GM20431 (cell line): ENCODE results near the gene CCDC187.

Experiments used
- in situ Hi-C: fragments of 300-500 bp; cut with MseI, MboI; formaldehyde crosslinking; loops from one replicate; pipeline ENCODE4 v1.15.0; 2020; ENCODE audit warnings: low sequenced_read_pairs; ENCODE audit not compliant: unreplicated experiment

CCDC187 gene

GRCh38 chr9:136235709-136236455, 68.0 kb downstream of the CCDC187 start:
- in situ Hi-C loops = no loop called here

- in situ Hi-C loops = no loop called here
Observed at GRCh38 chr9:136235171-136235570, 68.7 kb downstream of the CCDC187 start.

- in situ Hi-C loops = no loop called here
Observed at GRCh38 chr9:136234597-136234996, 69.3 kb downstream of the CCDC187 start.

DNA sequence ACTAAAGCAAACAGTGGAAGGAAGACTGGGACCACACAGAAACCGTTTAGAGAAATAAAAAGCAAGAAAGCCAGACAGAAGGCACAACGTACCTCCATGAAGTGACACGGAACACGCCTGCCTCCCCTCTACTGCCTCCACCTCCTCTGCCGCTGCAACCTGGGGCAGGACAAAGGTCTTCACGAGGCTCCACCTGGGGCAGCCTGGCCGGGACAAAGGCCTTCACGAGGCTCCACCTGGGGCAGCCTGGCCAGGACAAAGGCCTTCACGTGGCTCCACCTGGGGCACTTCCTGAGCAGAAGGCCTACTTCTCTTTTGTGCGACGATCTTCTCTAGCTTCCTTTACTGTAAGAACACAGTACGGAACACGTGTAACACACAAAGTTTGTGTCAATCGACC, 70.0 kb downstream of the CCDC187 start:
- in situ Hi-C loops = no loop called here

DNA sequence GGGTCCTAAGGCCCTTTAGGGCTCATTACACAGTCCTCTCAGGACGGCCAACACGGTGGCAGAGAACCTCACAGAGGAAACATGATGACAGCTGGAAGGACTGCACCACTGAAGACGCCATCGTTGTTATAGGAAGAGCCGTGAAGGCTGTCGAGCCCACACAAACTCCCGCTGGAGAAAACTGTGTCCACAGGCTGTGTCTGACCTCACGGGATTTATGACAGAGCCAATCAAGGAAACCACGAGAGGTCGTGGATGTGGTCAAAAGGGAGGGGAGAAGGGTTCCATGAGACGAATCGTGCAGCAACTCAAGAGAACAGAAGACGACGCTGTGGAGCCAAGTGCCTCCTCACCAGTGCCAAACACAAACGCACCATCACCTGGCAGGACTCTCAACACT, 70.5 kb downstream of the CCDC187 start:
- in situ Hi-C loops = no loop called here

DNA sequence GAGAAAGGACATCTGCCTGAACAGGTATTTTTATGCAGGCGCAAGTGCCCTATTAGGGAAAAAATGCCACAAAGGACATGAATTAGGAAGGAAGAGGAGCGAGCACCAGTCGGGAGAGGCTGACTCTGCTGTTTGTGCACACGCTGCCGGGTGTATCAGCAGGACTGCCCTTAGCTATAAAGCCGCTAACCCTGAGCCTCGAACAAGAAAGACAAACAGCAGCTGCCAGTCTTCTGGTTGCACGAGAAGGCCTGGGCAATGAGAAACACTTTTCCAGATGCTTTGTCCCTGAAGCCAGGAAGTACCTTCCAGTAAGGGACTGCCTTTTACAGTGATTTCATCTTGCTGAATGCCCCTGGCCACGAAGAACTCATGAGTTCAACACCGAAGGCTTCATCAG, 70.9 kb downstream of the CCDC187 start:
- in situ Hi-C loops = no loop called here

DNA sequence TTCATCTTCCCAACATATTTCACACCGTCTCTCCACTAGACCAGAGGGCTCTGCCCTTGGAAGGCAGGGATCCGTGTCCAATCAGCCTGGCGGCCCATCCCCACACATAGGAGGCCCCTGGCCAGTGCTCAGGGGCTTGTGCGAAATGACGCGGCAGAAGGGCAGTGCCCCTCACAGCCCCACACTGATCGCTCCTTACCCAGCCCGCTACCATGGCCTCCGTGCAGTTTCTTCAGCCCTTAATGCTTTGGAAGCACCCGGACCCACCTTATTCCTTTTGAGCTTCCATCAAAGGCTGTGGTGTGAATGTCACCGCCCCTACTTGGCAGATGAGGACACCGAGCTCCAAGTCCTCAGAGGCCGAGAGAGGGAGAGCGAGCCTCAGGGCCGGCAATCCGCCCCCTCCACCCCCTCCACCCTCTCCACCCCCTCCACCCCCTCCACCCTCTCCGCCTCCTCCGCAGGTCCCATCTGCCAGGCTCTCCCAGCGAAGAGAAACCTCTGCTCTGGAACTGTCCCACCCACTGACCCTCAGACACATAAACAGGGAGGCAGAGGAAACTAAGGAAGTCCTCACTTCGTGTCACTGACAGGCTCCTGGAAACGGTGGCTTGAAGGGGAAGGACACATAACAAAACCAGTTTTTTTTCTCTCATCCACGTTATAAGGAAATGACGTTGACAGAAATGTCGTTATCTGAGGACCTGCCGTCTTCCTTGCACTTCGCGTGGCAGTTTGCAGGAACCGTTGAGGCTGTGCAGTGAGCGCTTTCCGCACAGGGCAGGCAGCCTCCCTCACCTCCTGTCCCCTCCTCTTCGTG, 72.2 kb downstream of the CCDC187 start:
- in situ Hi-C loops = no loop called here

GRCh38 chr9:136230773-136231172, 73.1 kb downstream of the CCDC187 start:
- in situ Hi-C loops = no loop called here

DNA sequence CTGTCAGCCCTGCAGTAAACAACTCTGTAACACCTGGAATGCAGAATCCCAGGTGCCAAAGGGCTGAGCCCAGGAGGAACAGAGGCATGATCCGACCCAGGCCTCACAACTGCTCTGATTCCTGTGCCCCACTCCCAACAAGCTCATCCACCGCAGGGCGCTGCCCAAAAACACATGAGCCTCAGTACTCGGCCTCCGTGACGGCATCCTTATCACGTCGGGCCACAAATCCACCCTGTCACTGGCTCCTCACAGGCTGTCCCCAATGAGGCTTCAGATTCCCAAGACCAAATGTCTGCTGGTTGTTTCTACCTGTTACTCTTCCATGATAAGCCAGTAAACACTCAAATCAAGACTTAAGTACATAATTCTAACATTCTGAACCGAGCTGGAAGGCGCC, 73.5 kb downstream of the CCDC187 start:
- in situ Hi-C loops = no loop called here

DNA sequence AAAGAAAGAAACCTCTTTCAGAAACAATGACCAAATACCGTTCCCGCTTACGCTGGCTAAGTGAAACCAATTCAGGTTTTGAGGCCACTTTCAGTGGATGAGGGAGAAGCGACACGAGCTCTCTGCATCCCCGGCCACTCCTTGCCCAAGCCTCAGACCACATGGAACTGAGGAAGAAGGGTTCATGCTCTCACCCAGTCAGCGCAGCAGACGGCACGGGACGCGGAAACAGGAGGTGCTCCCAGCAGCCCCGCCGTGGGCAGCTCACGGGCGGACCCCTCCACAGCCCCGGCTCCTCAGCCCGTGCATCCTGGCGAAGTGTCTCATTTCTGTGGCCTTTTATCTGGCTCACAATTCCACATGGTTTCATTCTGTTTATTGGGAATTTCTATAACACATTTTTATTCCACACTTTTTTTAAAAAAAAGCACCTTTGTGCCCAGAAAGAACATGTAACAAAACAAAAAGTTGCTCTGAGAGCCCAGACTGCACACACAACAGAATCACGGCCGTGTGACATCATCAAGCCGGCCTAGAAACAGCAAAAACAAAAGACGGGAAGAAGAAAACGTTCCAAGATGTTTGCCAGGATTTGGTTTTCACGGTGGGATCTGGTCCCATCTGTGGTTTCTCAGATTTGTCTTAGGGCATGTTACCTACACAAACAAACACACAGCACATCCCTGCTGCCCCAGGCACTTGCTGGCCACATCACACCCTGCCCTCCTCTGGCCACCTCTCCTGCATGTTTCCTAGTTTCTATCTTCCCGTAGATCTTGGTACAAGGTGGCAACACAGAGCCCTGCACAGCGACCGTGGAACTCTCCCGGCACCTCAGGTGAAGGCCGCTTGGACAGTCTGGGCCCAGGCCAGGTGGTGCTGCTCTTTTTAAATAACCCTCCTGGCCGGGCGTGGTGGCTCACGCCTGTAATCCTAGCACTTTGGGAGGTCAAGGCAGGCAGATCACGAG, 74.5 kb downstream of the CCDC187 start:
- in situ Hi-C loops = no loop called here

DNA sequence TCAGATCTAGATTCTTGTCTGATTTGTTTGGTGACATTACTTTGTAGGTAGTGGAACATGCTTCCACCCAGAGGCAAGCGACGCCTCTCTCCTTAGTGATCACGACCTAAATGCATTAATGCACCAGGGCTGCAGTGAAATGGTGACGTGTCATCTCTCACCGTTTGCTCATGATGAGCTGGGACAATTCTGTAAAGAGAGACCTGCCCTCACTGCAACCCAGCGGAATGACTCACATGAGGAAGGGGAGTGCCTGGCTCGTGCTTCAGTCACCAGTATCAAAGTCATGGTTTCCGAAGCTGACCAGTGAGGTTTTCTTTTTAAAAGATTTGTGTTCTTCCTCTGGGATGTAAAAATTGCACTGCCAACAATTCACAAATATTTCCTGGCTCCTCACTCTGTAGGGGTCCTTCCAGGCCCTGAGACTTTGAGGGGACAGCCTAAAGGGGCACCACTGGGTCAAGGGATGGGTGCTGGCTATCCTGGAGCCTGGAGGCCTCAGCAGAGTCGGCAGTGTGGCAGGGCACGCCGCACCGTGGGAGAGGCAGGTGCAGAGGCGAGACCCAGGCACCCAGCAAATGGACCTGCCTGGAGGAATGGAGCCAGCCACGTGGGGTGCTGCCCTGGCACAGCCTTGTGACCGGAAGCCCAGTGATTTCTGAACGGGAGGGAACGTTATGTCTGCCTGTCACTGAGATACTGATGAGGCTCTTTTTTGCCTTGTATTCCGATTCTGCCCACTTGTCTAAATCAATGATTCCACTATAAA, 75.6 kb downstream of the CCDC187 start:
- in situ Hi-C loops = no loop called here

DNA sequence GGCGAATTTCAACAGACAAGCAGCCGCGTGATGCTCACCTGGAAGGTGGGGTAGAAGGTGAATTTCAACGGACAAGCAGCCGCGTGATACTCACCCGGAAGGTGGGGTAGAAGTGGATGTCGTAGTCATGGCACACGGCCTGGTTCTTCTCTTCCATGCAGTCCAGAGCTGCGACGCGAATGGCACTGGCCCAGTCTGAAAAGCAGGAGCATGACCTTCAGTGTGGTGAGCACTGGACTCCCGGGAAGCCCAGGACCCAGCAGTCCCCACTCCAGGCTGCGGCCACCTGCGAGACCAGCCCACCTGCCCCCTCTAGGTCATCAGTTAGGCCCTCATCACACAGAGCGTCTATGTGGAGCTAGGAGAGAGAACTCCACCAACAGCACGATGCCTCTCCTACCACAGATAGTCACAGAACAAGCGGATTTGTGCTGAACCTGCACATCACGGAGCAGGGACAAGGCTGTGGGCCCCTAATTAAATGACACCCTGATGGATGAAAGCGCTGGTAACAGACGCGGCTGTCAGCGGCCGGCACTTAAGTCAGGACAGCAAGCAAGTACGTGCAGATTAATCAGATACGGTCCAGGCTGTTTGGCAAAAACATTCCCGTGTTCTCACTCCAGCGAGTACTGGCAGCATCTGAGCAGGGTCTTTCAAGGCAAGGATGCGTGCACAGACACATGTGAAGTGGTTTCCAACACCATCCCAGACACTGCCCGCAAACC, 77.0 kb downstream of the CCDC187 start:
- in situ Hi-C loops = no loop called here

- in situ Hi-C loops = no loop called here
Observed at GRCh38 chr9:136225748-136226679, 77.9 kb downstream of the CCDC187 start.

DNA sequence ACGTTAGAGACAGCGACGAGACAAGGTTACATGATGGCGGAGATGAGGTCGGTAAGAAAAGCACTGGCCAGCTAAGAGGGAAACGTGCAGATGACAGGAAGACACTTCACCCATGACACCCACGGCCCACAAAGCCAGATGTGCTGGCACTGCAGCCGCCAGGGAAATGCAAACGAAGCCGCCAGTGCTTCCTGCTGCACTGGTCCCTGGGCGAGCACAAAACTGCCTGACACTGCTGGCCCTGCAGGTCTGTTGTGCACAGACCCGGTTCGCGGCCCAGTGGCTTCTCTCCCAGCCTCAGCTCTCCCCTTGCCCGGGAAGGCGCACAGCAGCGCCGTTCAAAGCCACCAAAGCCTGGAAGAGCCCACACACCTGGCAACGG, 78.5 kb downstream of the CCDC187 start:
- in situ Hi-C loops = no loop called here

GRCh38 chr9:136223871-136224640, 79.8 kb downstream of the CCDC187 start:
- in situ Hi-C loops = no loop called here

DNA sequence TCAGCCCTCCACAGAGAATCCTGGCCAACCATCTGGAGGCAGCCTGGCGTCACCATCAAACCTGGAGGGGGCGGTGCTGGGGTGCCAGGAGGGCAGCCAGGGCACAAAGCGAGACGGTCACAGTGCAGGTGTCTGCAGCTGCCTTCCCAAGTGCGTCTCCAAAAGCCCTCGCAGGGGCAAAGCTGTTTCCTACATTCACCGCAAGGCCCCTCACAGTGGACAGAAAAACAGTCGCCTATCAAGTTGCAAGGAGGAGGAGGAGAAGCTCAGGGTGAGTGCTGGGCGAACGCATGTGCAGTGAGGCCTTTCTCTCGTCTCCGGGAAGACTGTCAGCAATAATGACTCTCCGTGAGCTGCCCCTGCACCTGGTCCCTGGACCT, 81.0 kb downstream of the CCDC187 start:
- in situ Hi-C loops = no loop called here

GRCh38 chr9:136222166-136222905, 81.6 kb downstream of the CCDC187 start:
- in situ Hi-C loops = no loop called here
